ENCODE data around the gene ZNF507. TPM values are rescaled to one million over a fixed set of nuclear protein-coding genes. Genes with fewer than 3 reads are reported as not detected.
"Not testable (repeated sequence)": the region's sequence is repeated elsewhere in the genome, so short reads cannot be mapped to it uniquely, and the experiment has no call there.

ZNF507 gene
- total RNA-seq, 1 donor from 2014 or later: 20.3 TPM

GRCh38 chr19:32368787-32369186 is 23.4 kb downstream of the ZNF507 start:
- DNase-seq (ENCODE audit: low read depth): no peak

- DNase-seq (ENCODE audit: low read depth): no peak
These were observed 27.5 kb downstream of the ZNF507 start for GRCh38 chr19:32372726-32373517.

GRCh38 chr19:32373585-32374295 is 28.3 kb downstream of the ZNF507 start:
- DNase-seq (ENCODE audit: low read depth): peak; percentile 100

- DNase-seq (ENCODE audit: low read depth): not testable (repeated sequence)
These were observed 29.0 kb downstream of the ZNF507 start for GRCh38 chr19:32374362-32374761.

GRCh38 chr19:32377088-32377487 is 31.7 kb downstream of the ZNF507 start:
- peak; percentile 15 for DNase-seq (ENCODE audit: low read depth)

- no peak for DNase-seq (ENCODE audit: low read depth)
These were observed 34.9 kb downstream of the ZNF507 start for GRCh38 chr19:32380269-32380668.

GRCh38 chr19:32387701-32388392 is 42.4 kb downstream of the ZNF507 start:
- DNase-seq (ENCODE audit: low read depth): peak; percentile 15

- DNase-seq (ENCODE audit: low read depth): peak; percentile 9
These were observed 43.0 kb downstream of the ZNF507 start for GRCh38 chr19:32388393-32388855.

GRCh38 chr19:32392901-32393300 is 47.5 kb downstream of the ZNF507 start:
- DNase-seq (ENCODE audit: low read depth): no peak

GRCh38 chr19:32396046-32396652 is 50.7 kb downstream of the ZNF507 start:
- DNase-seq (ENCODE audit: low read depth): peak; percentile 25

GRCh38 chr19:32397671-32398101 is 52.3 kb downstream of the ZNF507 start:
- peak; percentile 81 for DNase-seq (ENCODE audit: low read depth)

GRCh38 chr19:32401992-32402391 is 56.6 kb downstream of the ZNF507 start:
- no peak for DNase-seq (ENCODE audit: low read depth)

- DNase-seq (ENCODE audit: low read depth): no peak
These were observed 58.0 kb downstream of the ZNF507 start for GRCh38 chr19:32403291-32403995.

- no peak for DNase-seq (ENCODE audit: low read depth)
These were observed 59.0 kb downstream of the ZNF507 start for GRCh38 chr19:32404213-32404932.

- no peak for DNase-seq (ENCODE audit: low read depth)
These were observed 59.6 kb downstream of the ZNF507 start for GRCh38 chr19:32404933-32405430.

- DNase-seq (ENCODE audit: low read depth): peak; percentile 73
These were observed 60.2 kb downstream of the ZNF507 start, which contains the start of gene DPY19L3 for GRCh38 chr19:32405431-32406160. DPY19L3 (plus strand) TSS chr19:32405770; CDS start chr19:32408254, 2,484 bp downstream.

- DNase-seq (ENCODE audit: low read depth): no peak
These were observed 61.0 kb downstream of the ZNF507 start for GRCh38 chr19:32406161-32407003.

Data from renal cortical epithelial cell (primary cell).